Bronchial epithelial cell (primary cell): Measurements from ENCODE around the gene TOM1L2. TPM values are rescaled to one million over a fixed set of nuclear protein-coding genes. Genes with fewer than 3 reads are reported as not detected.
"Not testable (repeated sequence)": the region's sequence is repeated elsewhere in the genome, so short reads cannot be mapped to it uniquely, and the experiment has no call there.

Experiments used
- DNase-seq: peaks from one replicate; pipeline ENCODE4 v3.0.0-alpha.2; 2010; ENCODE audit warnings: low read depth
- FAIRE-seq: peaks from 2 replicates; lab custom pipeline; 2011; peaks lifted over from hg19 to GRCh38; lab: Jason Lieb, UNC
- H3K27me3 ChIP-seq: 2 replicates; pipeline ENCODE4 v1.5.1; 2011; ENCODE audit warnings: low read length; ENCODE audit not compliant: control insufficient read depth, insufficient read depth
- H3K36me3 ChIP-seq: 2 replicates; pipeline ENCODE4 v1.5.1; 2011; ENCODE audit warnings: low read length; ENCODE audit not compliant: control insufficient read depth, insufficient read depth
- H3K4me3 ChIP-seq: 2 replicates; pipeline ENCODE4 v1.5.1; 2011; ENCODE audit warnings: mild to moderate bottlenecking, low read depth, low read length, control low read depth
- total RNA-seq: library from RNA; depleted of rRNA; stranded (reverse); fragments of >200 nt; gene quantifications from 2 replicates; pipeline ENCODE4 v1.2.1, GENCODE V29; 2014
- TF ChIP-seq, protein P1 (sequence below): IDR thresholded peaks from 2 replicates; pipeline ENCODE4 v1.5.1; 2011; ENCODE audit warnings: mild to moderate bottlenecking, moderate library complexity, low read length, control low read depth, inconsistent platforms; ENCODE audit not compliant: insufficient read depth, severe bottlenecking

TOM1L2 gene
- total RNA-seq, 1 donor from 2014 or later = 12.4 TPM

DNA sequence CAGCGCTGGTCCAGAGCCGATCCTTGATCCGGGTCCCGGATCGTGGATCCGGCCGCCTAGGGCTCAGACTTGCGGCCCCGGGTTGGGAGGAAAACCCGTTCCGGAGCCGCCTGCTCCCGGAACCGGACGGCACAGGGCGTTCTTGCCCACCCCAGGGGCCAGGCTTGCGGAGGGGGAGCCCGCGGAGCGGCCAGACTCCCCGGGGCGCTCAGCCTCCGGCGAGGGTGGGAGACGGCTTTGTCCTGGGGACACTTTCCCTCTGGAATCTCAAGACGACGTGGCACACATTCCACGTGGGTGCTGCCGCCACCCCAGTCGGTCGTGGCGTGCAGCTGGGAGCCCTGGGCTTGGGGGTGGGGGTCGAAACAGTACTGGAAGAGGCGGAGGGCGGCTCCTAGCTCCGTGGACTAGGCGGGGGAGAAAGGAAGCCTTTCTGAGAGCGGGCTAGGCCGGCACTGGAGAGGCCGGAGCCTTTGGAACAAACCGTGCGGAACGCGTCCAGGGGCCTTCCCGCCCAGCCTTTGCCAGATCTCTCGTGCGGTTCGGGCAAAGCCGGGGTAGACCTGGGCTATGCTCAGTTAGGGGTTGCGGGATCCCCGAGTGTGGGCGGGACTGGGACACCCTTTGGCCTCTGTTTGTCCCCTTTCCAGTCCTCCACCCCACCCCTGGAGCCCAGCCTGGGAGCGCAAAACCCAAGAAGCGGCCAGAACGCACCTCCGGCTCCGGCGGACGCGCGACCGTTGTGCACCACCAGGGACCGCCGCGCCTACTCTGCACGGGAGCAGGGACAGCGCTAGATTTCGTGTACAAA, 161.9 kb downstream of the TOM1L2 start:
- Histone ChIP-seq H3K27me3 (no peaks in the 10 kb centered on the region), H3K4me3 (no peak overlapping the region), H3K36me3 (peaks cover 31% of the 10 kb centered on the region)
- TF ChIP-seq, protein P1, sequence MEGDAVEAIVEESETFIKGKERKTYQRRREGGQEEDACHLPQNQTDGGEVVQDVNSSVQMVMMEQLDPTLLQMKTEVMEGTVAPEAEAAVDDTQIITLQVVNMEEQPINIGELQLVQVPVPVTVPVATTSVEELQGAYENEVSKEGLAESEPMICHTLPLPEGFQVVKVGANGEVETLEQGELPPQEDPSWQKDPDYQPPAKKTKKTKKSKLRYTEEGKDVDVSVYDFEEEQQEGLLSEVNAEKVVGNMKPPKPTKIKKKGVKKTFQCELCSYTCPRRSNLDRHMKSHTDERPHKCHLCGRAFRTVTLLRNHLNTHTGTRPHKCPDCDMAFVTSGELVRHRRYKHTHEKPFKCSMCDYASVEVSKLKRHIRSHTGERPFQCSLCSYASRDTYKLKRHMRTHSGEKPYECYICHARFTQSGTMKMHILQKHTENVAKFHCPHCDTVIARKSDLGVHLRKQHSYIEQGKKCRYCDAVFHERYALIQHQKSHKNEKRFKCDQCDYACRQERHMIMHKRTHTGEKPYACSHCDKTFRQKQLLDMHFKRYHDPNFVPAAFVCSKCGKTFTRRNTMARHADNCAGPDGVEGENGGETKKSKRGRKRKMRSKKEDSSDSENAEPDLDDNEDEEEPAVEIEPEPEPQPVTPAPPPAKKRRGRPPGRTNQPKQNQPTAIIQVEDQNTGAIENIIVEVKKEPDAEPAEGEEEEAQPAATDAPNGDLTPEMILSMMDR = no peak
- DNase-seq (no peak), FAIRE-seq (no peak)

DNA sequence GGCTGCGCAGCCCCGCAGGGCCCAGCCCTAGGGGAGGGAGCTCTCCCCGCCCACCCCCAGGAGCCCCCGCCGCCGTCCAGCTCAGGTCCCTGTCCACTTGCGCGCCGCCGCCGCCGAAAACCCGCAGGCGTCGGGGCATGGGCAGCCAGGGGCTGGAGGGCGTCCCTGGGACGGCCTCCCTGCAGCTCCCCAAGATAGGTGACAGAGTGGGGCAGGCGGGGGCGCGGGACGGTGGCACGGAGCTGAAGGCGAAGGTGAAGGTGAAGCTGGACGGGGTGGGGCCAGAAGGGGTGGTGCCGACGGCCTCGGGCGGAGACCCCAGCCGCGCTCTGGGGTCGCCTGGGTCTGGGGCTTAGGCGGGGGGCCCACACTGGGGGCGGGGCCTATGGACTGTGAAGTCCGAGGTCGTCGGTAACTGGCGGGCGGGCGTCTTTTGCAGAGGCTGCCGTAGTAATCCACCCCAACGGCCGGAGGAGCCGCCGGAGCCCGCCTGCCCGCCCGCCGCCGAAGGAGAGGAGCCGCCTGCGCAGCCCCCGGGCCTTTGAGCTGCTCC, 162.6 kb downstream of the TOM1L2 start:
- TF ChIP-seq, protein P1 = no peak
- DNase-seq = no peak
- Histone ChIP-seq H3K4me3 (no peak overlapping the region), H3K36me3 (peaks cover 26% of the 10 kb centered on the region), H3K27me3 (no peaks in the 10 kb centered on the region)
- no peak for FAIRE-seq

DNA sequence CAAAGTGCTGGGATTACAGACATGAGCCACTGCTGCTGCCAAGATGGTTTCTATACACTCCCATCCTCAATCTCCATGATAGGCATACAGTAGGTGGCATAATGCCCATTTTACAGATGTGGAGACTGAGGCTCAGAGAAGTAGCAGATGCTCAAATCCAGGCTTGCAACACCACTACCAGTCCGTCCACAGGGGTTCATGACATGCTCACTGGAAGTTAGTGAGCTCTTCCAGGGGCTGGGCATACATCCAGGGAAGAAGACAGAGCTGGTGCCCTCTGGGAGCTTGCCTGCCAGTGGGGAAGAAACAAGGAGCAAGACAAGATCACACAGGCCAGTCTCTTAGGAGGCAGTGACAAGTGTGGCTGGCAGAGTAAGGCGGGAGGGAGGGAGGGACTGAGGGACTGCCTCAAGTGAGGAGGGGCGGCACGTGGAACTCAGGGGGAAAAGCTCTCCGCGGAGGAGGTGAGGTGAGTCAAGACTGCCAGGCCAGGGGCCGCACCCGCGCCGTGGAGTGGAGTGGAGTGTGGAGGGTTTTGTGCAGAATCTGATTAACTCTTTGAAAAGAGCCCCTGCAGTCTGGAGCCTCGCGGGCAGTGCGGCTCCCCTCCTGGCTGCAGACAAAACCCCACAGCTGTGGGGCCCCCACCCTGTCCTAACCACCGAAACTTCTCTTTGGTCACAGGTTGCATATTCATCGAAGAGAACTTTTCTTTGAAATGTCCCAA, 163.3 kb downstream of the TOM1L2 start:
- H3K36me3 ChIP-seq = peaks cover 27% of the 10 kb centered on the region
- TF ChIP-seq, protein P1 = no peak
- H3K4me3 ChIP-seq = no peak overlapping the region
- FAIRE-seq (no peak), DNase-seq (peak; percentile 46)
- H3K27me3 ChIP-seq = no peaks in the 10 kb centered on the region

DNA sequence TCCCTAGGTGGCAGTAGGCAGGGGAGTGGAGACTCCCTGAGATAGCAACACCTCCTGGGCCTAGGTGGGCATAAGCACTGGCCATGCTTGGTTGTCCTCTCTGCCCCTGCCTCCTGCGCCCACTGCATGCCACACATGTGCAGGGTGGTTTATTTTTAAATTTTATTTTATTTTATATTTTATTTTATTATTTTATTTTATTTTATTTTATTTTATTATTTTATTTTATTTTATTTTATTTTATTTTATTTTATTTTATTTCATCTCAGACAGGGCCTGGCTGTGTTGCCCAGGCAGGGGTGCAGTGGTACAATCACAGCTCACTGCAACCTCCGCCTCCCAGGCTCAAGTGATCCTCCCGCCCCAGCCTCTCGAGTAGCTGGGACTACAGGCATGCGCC, 164.0 kb downstream of the TOM1L2 start:
- H3K36me3 ChIP-seq = peaks cover 27% of the 10 kb centered on the region
- H3K27me3 ChIP-seq, H3K4me3 ChIP-seq, DNase-seq, FAIRE-seq: not testable (repeated sequence)

DNA sequence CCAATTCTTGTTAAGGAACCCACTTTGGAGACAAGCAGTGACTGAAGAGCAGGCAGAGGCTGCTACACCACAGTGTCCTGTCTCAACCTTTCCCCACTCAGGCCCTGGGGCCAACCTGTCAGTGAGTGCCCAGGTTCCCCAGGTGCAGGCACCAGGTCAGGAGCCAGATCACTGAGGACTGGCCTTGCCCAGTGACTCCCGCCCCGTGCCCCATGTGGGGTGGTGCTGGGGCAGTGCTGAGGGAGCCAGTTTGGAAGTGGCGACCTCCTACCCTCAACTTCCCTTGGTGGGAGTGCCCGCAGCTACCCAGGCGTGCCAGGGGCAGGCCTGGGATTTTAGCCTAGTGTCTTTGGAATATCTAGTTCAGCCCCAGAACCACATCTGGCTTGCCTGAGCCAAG, 164.8 kb downstream of the TOM1L2 start:
- FAIRE-seq = no peak

More for the DNA sequence above, 164.8 kb downstream of the TOM1L2 start:
- Histone ChIP-seq H3K36me3 (peaks cover 25% of the 10 kb centered on the region), H3K27me3 (no peaks in the 10 kb centered on the region), H3K4me3 (no peak overlapping the region)
- TF ChIP-seq, protein P1 = no peak
- DNase-seq = no peak
